Activated naive CD8-positive, alpha-beta T cell treated with anti-CD3 and anti-CD28 coated beads for 36 hours (primary cell): ENCODE results near the gene RNF180. TPM values are rescaled to one million over a fixed set of nuclear protein-coding genes. Genes with fewer than 3 reads are reported as not detected.
"Not testable (repeated sequence)": the region's sequence is repeated elsewhere in the genome, so short reads cannot be mapped to it uniquely, and the experiment has no call there.

Experiments used
- DNase-seq: peaks from one replicate; pipeline ENCODE4 v3.0.0; 2021
- H3K27ac Mint-ChIP-seq: one replicate; pipeline ENCODE4 v1.8.0; 2022; ENCODE audit warnings: mild to moderate bottlenecking, moderate library complexity, mixed read lengths
- H3K27me3 Mint-ChIP-seq: one replicate; pipeline ENCODE4 v1.8.0; 2022; ENCODE audit warnings: mild to moderate bottlenecking, mixed read lengths
- H3K36me3 Mint-ChIP-seq: one replicate; pipeline ENCODE4 v1.8.0; 2021; ENCODE audit warnings: mild to moderate bottlenecking, mixed read lengths
- H3K4me1 Mint-ChIP-seq: one replicate; pipeline ENCODE4 v1.8.0; 2021; ENCODE audit warnings: mixed read lengths
- H3K4me3 Mint-ChIP-seq: one replicate; pipeline ENCODE4 v1.8.0; 2022; ENCODE audit warnings: mild to moderate bottlenecking, moderate library complexity, mixed read lengths
- H3K9me3 Mint-ChIP-seq: one replicate; pipeline ENCODE4 v1.8.0; 2022; ENCODE audit warnings: mixed read lengths
- total RNA-seq, 2 experiments: library from RNA; stranded (reverse); gene quantifications; one replicate each; pipeline ENCODE4 v1.2.3, GENCODE V29; 2021

Gene RNF180
- total RNA-seq, 2 experiments from 2014 or later: not detected

- no peak overlapping the region for H3K27ac Mint-ChIP-seq
- H3K9me3 Mint-ChIP-seq: no peaks in the 10 kb centered on the region
- H3K36me3 Mint-ChIP-seq: no peaks in the 10 kb centered on the region
- H3K4me1 Mint-ChIP-seq: no peaks in the 10 kb centered on the region
- no peak for DNase-seq
- H3K4me3 Mint-ChIP-seq: no peak overlapping the region
- H3K27me3 Mint-ChIP-seq: no peaks in the 10 kb centered on the region
Observed at GRCh38 chr5:64333886-64334285, 168.2 kb downstream of the RNF180 start.

- DNase-seq: no peak
- H3K4me3 Mint-ChIP-seq: no peak overlapping the region
- no peaks in the 10 kb centered on the region for H3K4me1 Mint-ChIP-seq
- H3K27ac Mint-ChIP-seq: no peak overlapping the region
- no peaks in the 10 kb centered on the region for H3K9me3 Mint-ChIP-seq
- no peaks in the 10 kb centered on the region for H3K27me3 Mint-ChIP-seq
- H3K36me3 Mint-ChIP-seq: no peaks in the 10 kb centered on the region
Observed at GRCh38 chr5:64339769-64340168, 174.1 kb downstream of the RNF180 start.

DNA sequence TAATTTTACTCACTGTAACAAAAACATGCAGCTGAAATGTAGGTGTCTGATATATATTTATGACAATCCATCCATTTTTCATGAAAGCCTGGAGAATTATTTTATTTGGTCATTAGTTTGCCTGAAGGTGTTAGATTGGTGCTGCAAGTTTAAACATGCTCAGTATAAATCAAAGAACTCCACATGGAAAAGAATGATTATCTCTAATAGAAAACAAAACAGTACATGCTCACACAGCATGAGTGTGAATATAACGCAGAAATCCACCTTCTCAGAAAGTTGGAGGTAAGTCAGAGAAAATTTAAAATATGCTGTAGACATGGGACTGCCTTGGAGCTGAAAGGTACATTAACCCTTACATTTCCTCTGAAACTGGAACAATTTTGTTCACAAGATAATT is 174.7 kb downstream of the RNF180 start:
- Mint-ChIP-seq H3K27me3 (no peaks in the 10 kb centered on the region), H3K4me1 (no peaks in the 10 kb centered on the region), H3K36me3 (no peaks in the 10 kb centered on the region), H3K4me3 (no peak overlapping the region), H3K9me3 (no peaks in the 10 kb centered on the region), H3K27ac (no peak overlapping the region)
- no peak for DNase-seq

- no peaks in the 10 kb centered on the region for H3K36me3 Mint-ChIP-seq
- no peak overlapping the region for H3K4me3 Mint-ChIP-seq
- no peaks in the 10 kb centered on the region for H3K27me3 Mint-ChIP-seq
- H3K4me1 Mint-ChIP-seq: no peaks in the 10 kb centered on the region
- H3K9me3 Mint-ChIP-seq: no peaks in the 10 kb centered on the region
- no peak overlapping the region for H3K27ac Mint-ChIP-seq
- DNase-seq: no peak
Observed at GRCh38 chr5:64341340-64341739, 175.7 kb downstream of the RNF180 start.

- H3K9me3 Mint-ChIP-seq: no peaks in the 10 kb centered on the region
- no peak for DNase-seq
- no peaks in the 10 kb centered on the region for H3K36me3 Mint-ChIP-seq
- no peak overlapping the region for H3K4me3 Mint-ChIP-seq
- no peaks in the 10 kb centered on the region for H3K4me1 Mint-ChIP-seq
- no peak overlapping the region for H3K27ac Mint-ChIP-seq
- H3K27me3 Mint-ChIP-seq: no peaks in the 10 kb centered on the region
Observed at GRCh38 chr5:64344501-64344900, 178.9 kb downstream of the RNF180 start.

- H3K4me3 Mint-ChIP-seq: no peak overlapping the region
- no peaks in the 10 kb centered on the region for H3K4me1 Mint-ChIP-seq
- H3K27me3 Mint-ChIP-seq: no peaks in the 10 kb centered on the region
- no peak for DNase-seq
- peaks cover 6% of the 10 kb centered on the region for H3K9me3 Mint-ChIP-seq
- no peak overlapping the region for H3K27ac Mint-ChIP-seq
- no peaks in the 10 kb centered on the region for H3K36me3 Mint-ChIP-seq
Observed at GRCh38 chr5:64347309-64347708, 181.7 kb downstream of the RNF180 start.

DNA sequence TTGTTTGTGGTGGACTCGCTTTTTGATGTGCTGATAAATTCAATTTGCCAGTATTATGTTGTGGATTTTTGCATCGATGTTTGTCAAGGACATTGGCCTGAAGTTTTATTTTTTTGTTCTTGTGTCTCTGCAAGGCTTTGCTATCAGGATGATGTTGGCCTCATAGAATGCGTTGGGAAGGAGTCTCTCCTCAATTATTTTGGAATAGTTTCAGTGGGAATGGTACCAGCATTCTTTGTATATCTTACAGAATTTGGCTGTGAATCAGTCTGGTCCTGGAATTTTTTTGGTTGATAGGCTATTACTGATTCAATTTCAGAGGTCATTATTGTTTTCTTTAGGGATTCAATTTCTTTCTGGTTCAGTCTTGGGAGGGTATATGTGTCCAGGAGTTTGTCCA is 198.8 kb downstream of the RNF180 start:
- no peaks in the 10 kb centered on the region for H3K36me3 Mint-ChIP-seq
- no peak for DNase-seq
- H3K9me3 Mint-ChIP-seq: peaks cover 11% of the 10 kb centered on the region
- H3K4me1 Mint-ChIP-seq: no peaks in the 10 kb centered on the region
- no peaks in the 10 kb centered on the region for H3K27me3 Mint-ChIP-seq
- H3K27ac Mint-ChIP-seq: no peak overlapping the region
- H3K4me3 Mint-ChIP-seq: no peak overlapping the region

- Mint-ChIP-seq H3K27me3 (no peaks in the 10 kb centered on the region), H3K27ac (no peak overlapping the region), H3K36me3 (no peaks in the 10 kb centered on the region), H3K4me1 (no peaks in the 10 kb centered on the region), H3K4me3 (no peak overlapping the region), H3K9me3 (peaks cover 1% of the 10 kb centered on the region)
- DNase-seq: no peak
Observed at GRCh38 chr5:64384765-64385164, 219.1 kb downstream of the RNF180 start.

GRCh38 chr5:64397552-64397951 is 231.9 kb downstream of the RNF180 start:
- no peak for DNase-seq
- Mint-ChIP-seq H3K4me1 (no peaks in the 10 kb centered on the region), H3K27ac (no peak overlapping the region), H3K9me3 (peaks cover 2% of the 10 kb centered on the region), H3K4me3 (no peak overlapping the region), H3K27me3 (no peaks in the 10 kb centered on the region), H3K36me3 (no peaks in the 10 kb centered on the region)

GRCh38 chr5:64398735-64399134 is 233.1 kb downstream of the RNF180 start:
- not testable (repeated sequence) for H3K9me3 Mint-ChIP-seq, H3K4me1 Mint-ChIP-seq, DNase-seq

DNA sequence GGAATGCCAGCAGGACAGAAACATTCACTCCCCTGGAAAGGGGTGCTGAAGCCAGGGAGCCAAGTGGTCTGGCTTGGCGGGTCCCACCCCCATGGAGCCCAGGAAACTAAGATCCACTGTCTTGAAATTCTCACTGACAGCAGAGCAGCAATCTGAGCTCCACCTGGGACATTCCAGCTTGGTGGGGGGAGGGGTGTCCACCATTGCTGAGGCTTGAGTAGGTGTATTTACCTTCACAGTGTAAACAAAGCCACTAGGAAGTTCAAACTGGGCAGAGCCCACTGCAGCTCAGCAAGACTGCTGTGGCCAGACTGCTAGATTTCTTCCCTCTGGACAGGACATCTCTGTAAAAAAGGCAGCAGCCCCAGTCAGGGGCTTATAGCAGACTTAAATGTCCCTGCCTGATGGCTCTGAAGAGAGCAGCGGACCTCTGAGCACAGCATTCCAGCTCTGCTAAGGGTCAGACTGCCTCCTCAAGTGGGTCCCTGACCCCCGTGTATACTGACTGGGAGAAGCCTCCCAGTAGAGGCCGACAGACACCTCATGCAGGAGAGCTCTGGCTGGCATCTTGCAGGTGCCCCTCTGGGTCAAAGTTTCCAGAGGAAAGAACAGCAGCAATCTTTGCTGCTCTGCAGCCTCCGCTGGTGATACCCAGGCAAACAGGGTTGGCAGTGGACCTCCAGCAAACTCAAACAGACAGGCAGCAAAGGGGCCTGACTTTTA is 241.6 kb downstream of the RNF180 start:
- not testable (repeated sequence) for H3K36me3 Mint-ChIP-seq, H3K27me3 Mint-ChIP-seq, H3K4me1 Mint-ChIP-seq, H3K27ac Mint-ChIP-seq, H3K4me3 Mint-ChIP-seq, DNase-seq
- H3K9me3 Mint-ChIP-seq: peaks cover 18% of the 10 kb centered on the region

More at GRCh38 chr5:64398735-64399134, 233.1 kb downstream of the RNF180 start:
- H3K36me3 Mint-ChIP-seq, H3K4me3 Mint-ChIP-seq, H3K27ac Mint-ChIP-seq, H3K27me3 Mint-ChIP-seq: not testable (repeated sequence)

- Mint-ChIP-seq H3K36me3 (no peaks in the 10 kb centered on the region), H3K27ac (no peak overlapping the region), H3K27me3 (no peaks in the 10 kb centered on the region), H3K4me3 (no peak overlapping the region), H3K9me3 (no peaks in the 10 kb centered on the region), H3K4me1 (no peaks in the 10 kb centered on the region)
- no peak for DNase-seq
Observed at GRCh38 chr5:64417390-64417789, 251.7 kb downstream of the RNF180 start.

- no peak for DNase-seq
- Mint-ChIP-seq H3K4me3 (no peak overlapping the region), H3K27ac (no peak overlapping the region), H3K9me3 (no peaks in the 10 kb centered on the region), H3K27me3 (no peaks in the 10 kb centered on the region), H3K4me1 (no peaks in the 10 kb centered on the region), H3K36me3 (no peaks in the 10 kb centered on the region)
Observed at GRCh38 chr5:64418013-64418412, 252.4 kb downstream of the RNF180 start.

Other genes with a start within 250 kb of the RNF180 start
- not detected for gene HTR1A, start 203.4 kb upstream of the RNF180 start, total RNA-seq